Muscle layer of colon (tissue), 2 donors: ENCODE results near the gene MTHFD1L.
"Not testable (repeated sequence)": the region's sequence is repeated elsewhere in the genome, so short reads cannot be mapped to it uniquely, and the experiment has no call there.

Experiments used
- H3K27ac ChIP-seq: one replicate; pipeline ENCODE4 v1.7.0; 2013; ENCODE audit warnings: low read depth, mild to moderate bottlenecking, low read length, moderate library complexity
- H3K27me3 ChIP-seq, 2 donors: one replicate each; pipeline ENCODE4 v1.7.0; 2013; ENCODE audit warnings: low read length in 2 of 2, mild to moderate bottlenecking in 2 of 2; ENCODE audit not compliant: insufficient read depth in 2 of 2, control insufficient read depth in 1 of 2
- H3K36me3 ChIP-seq: one replicate; pipeline ENCODE4 v1.7.0; 2013; ENCODE audit warnings: mild to moderate bottlenecking, low read length; ENCODE audit not compliant: insufficient read depth
- H3K4me1 ChIP-seq: one replicate; pipeline ENCODE4 v1.7.0; 2013; ENCODE audit warnings: mild to moderate bottlenecking, low read length; ENCODE audit not compliant: insufficient read depth
- H3K4me3 ChIP-seq, 2 donors: one replicate each; pipeline ENCODE4 v1.7.0; 2013; ENCODE audit warnings: low read length in 2 of 2, low read depth in 1 of 2, mild to moderate bottlenecking in 1 of 2, moderate library complexity in 1 of 2
- H3K9ac ChIP-seq: one replicate; pipeline ENCODE4 v1.7.0; 2013; ENCODE audit warnings: low read length
- H3K9me3 ChIP-seq: one replicate; pipeline ENCODE4 v1.7.0; 2013; ENCODE audit warnings: mild to moderate bottlenecking, low read length
- donor health status: abdominal sarcoma.
- donor health status: Adenocarcinoma of cecum.

Gene MTHFD1L

GRCh38 chr6:151081656-151082055 lies 216.2 kb downstream of the MTHFD1L start:
- Histone ChIP-seq H3K27ac (no peak overlapping the region), H3K9me3 (no peaks in the 10 kb centered on the region), H3K4me3 (no peak overlapping the region), H3K9ac (no peak overlapping the region), H3K4me1 (no peaks in the 10 kb centered on the region), H3K36me3 (no peaks in the 10 kb centered on the region), H3K27me3 (no peaks in the 10 kb centered on the region)

DNA sequence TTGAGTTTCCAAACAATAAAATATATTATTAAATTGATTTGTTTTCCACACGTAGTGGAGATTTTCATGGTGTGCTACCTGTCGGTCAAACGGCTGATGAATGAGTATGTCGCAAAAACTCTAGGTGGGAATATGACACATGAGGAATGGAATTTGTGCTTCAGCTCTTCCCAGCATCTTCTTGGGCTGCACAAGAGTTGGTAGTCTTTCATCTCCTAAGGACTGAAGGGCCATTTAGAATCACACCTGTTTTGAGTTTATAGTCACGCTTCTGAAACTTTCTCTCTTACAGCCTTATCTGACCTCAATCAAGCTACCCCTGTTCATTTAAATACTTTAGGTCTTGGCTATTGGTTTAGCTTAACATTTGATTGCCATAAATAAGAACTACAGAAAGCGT lies 216.6 kb downstream of the MTHFD1L start:
- Histone ChIP-seq H3K27ac (no peak overlapping the region), H3K9me3 (no peaks in the 10 kb centered on the region), H3K27me3 (no peaks in the 10 kb centered on the region), H3K4me3 (no peak overlapping the region), H3K9ac (no peak overlapping the region), H3K36me3 (no peaks in the 10 kb centered on the region), H3K4me1 (no peaks in the 10 kb centered on the region)

DNA sequence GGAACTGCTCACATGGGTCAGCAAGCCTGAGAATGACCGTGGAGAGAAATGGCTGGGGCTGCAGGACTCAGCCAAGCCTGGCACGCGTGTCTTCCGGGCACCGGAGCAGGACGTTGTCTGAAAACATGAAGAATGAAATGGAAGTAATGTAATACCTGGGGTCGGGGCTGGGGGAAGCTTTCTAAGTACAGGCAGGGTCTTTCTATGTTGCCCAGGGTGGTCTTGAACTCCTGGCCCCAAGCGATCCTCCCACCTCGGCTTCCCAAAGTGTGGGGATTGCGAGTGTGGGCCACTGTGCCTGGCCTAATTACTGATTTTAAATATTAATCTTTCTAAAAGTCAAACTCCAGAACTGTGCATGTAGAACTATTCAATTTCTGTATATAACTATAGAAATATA lies 218.8 kb downstream of the MTHFD1L start:
- H3K9me3 ChIP-seq, result no peaks in the 10 kb centered on the region
- no peaks in the 10 kb centered on the region for H3K36me3 ChIP-seq
- H3K4me3 ChIP-seq, result no peak overlapping the region
- no peaks in the 10 kb centered on the region for H3K27me3 ChIP-seq
- no peak overlapping the region for H3K27ac ChIP-seq
- H3K4me1 ChIP-seq, result no peaks in the 10 kb centered on the region
- H3K9ac ChIP-seq, result no peak overlapping the region

GRCh38 chr6:151087055-151087454 lies 221.6 kb downstream of the MTHFD1L start:
- H3K9ac ChIP-seq, H3K4me3 ChIP-seq, H3K9me3 ChIP-seq, H3K36me3 ChIP-seq, H3K4me1 ChIP-seq, H3K27me3 ChIP-seq, H3K27ac ChIP-seq: not testable (repeated sequence)

DNA sequence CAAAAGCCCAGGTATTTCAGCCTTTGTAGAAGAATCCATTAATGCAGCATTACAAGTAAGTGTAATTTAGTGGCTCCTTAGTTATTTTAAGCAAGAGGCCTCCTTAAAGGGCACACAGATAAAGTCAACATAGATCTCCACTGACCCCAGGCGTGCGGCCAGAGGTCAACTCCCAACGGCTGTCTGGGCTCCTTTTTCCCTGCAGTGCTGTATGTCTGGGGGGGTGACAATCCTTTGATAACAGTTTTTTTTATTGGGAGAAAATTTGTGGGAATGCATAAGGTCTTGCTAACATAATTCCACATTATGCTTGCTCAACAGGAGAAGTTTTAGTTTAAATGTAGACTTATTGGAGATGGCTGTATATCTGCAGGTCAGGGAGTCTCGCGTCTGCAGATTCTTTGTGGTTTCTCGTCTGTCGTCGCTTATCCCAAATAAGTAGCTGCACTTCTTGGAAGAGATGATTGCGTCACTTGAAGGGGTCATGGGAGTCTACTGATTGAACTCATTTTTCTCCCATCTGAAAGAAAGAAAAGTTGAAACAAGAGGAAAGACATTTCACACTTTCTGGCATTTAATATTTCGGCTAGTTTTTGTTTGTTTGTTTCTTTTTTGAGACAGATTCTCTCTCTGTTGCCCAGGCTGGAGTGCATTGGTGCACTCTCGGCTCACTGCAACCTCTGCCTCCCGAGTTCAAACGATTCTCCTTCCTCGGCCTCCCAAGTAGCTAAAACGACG lies 222.5 kb downstream of the MTHFD1L start:
- no peaks in the 10 kb centered on the region for H3K27me3 ChIP-seq
- no peaks in the 10 kb centered on the region for H3K9me3 ChIP-seq
- no peaks in the 10 kb centered on the region for H3K4me1 ChIP-seq
- no peaks in the 10 kb centered on the region for H3K36me3 ChIP-seq
- no peak overlapping the region for H3K4me3 ChIP-seq
- H3K27ac ChIP-seq, result no peak overlapping the region
- no peak overlapping the region for H3K9ac ChIP-seq

DNA sequence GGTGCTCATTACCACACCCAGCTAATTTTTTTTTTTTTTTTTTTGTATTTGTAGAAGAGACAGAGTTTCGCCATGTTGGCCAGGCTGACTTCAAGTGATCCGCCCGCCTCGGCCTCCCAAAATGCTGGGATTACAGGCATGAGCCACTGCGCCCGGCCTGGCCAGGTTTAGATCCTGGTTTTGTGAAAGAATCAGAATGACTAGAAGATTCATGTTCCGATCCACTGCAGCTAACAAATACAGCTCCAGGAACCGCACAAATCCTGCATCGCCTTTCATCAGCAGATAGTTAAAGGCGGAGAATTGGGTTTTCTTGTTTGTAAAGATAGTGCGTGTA lies 223.1 kb downstream of the MTHFD1L start:
- no peak overlapping the region for H3K4me3 ChIP-seq
- H3K36me3 ChIP-seq, result no peaks in the 10 kb centered on the region
- H3K27me3 ChIP-seq, result no peaks in the 10 kb centered on the region
- H3K27ac ChIP-seq, result no peak overlapping the region
- no peaks in the 10 kb centered on the region for H3K4me1 ChIP-seq
- no peak overlapping the region for H3K9ac ChIP-seq
- no peaks in the 10 kb centered on the region for H3K9me3 ChIP-seq

DNA sequence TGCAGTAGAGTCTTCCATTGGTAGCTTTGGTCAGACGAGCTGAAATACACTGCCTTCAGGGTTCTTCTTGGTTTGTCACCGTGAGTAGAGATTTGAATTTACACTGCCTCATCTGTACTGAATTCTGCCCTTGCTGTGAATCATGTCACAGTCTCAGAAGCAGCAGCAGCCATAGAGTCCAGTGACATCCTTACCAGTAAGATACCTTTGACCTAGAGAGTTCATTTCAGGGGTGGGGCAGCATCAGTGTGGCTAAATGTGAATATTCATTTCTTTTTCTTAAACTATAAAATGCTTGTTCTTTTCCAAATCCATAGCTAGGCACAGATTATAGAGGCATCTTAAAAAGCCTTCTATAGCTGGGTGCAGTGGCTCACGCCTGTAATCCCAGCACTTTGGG lies 223.5 kb downstream of the MTHFD1L start:
- H3K4me1 ChIP-seq, result no peaks in the 10 kb centered on the region
- H3K9ac ChIP-seq, result no peak overlapping the region
- no peak overlapping the region for H3K27ac ChIP-seq
- no peaks in the 10 kb centered on the region for H3K9me3 ChIP-seq
- no peak overlapping the region for H3K4me3 ChIP-seq
- H3K36me3 ChIP-seq, result no peaks in the 10 kb centered on the region
- no peaks in the 10 kb centered on the region for H3K27me3 ChIP-seq

DNA sequence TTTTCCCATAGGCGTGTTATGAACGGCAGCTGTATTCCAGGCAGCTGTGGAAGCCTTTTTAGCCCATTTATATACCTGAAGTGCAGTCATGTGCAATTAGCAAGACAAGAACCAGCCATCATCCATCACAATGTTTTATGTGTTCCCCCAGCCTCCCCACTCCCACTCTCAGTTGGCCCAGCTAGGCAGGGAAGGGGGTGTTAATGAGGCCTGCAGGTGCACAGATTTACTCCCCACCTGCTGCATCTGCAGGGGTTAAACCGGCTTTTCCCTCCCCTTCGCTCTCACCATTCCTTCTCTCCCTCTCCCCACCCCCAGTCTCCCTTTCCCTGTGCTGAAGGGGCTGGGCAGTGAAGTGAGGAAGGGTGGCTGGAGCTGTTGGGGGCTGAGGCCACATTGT lies 224.5 kb downstream of the MTHFD1L start:
- H3K27ac ChIP-seq, result no peak overlapping the region
- no peak overlapping the region for H3K9ac ChIP-seq
- no peaks in the 10 kb centered on the region for H3K27me3 ChIP-seq
- H3K36me3 ChIP-seq, result no peaks in the 10 kb centered on the region
- no peaks in the 10 kb centered on the region for H3K9me3 ChIP-seq
- no peak overlapping the region for H3K4me3 ChIP-seq
- H3K4me1 ChIP-seq, result no peaks in the 10 kb centered on the region

GRCh38 chr6:151091571-151091970 lies 226.1 kb downstream of the MTHFD1L start:
- no peaks in the 10 kb centered on the region for H3K4me1 ChIP-seq
- H3K27me3 ChIP-seq, result no peaks in the 10 kb centered on the region
- no peak overlapping the region for H3K9ac ChIP-seq
- H3K4me3 ChIP-seq, result no peak overlapping the region
- no peak overlapping the region for H3K27ac ChIP-seq
- no peaks in the 10 kb centered on the region for H3K36me3 ChIP-seq
- H3K9me3 ChIP-seq, result no peaks in the 10 kb centered on the region

DNA sequence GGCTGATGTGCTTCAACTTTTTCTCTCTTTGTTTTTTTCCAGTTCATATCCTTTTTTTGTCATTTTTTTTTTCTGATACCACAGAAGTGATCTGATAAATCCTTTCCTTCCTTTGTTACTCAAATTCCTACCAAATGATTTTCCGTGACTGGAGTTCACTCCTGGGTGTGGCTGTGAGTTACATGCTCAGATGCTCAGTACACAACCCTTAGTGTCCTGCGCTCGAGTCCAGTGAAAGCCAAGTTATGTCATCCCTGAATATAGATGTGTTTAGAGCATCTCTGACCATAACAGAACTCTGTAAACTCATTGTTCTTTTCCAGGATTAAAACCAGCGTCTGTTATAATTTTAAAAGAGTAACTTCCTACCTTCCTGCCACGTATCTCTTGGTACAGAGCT lies 227.1 kb downstream of the MTHFD1L start:
- Histone ChIP-seq H3K9me3 (no peaks in the 10 kb centered on the region), H3K9ac (no peak overlapping the region), H3K4me3 (no peak overlapping the region), H3K4me1 (no peaks in the 10 kb centered on the region), H3K36me3 (no peaks in the 10 kb centered on the region), H3K27ac (no peak overlapping the region), H3K27me3 (no peaks in the 10 kb centered on the region)

DNA sequence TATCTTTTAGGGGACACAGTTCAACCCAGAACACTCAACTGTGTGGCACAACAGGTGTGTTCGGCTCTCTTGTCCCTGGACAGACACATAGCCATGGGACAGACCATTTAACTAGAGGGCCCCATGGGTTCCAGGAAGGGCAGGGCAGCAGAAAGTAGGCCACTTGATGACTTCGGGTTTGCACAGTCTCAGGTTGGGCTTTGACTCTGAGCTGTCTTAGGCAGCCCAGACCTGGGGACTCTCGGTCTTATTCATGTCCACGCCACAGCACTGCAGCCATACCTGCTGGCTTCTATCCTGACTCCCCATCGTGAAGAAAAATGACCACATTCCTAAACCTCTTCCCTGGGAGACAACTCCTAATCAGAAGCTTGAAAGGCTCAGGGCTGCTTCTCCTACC lies 228.2 kb downstream of the MTHFD1L start:
- no peak overlapping the region for H3K9ac ChIP-seq
- no peak overlapping the region for H3K27ac ChIP-seq
- no peaks in the 10 kb centered on the region for H3K4me1 ChIP-seq
- no peak overlapping the region for H3K4me3 ChIP-seq
- no peaks in the 10 kb centered on the region for H3K36me3 ChIP-seq
- H3K9me3 ChIP-seq, result no peaks in the 10 kb centered on the region
- no peaks in the 10 kb centered on the region for H3K27me3 ChIP-seq

DNA sequence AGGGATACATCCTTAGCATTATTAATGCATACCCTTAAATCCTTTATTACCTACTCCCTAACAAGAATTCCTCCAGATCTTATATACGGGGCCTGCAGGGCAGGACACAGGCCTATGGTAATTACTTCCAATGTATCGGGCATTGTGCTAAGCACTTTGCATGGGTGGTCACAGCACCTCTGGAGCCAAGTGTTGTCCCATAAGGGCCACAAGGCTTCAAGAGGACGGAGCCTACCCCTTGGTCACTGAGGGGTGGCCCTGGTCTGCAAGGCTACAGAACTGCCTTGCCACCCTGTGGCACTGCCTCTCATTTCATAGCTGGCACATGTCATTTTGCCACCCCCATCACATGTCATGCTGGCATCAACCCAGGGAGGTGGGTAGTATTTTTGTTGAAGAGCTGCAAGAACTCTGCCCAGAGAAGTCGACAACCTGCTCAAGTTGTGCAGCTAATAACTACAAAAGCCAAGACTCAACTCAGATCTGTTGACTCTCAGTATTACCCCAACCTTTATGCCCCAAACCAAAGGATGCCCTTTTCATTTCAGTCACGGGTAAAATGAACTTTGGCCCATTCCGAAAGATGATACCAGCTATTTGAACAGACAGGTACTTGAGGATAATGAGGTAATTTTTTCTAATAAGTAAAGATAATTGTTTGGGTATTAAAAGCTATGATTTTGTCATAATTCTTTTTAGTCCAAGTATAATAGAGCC lies 230.2 kb downstream of the MTHFD1L start:
- Histone ChIP-seq H3K27ac (no peak overlapping the region), H3K9ac (no peak overlapping the region), H3K36me3 (no peaks in the 10 kb centered on the region), H3K4me3 (no peak overlapping the region), H3K4me1 (no peaks in the 10 kb centered on the region), H3K9me3 (no peaks in the 10 kb centered on the region), H3K27me3 (no peaks in the 10 kb centered on the region)
